K562 (cell line): ENCODE data around the gene RMI1. TPM values are rescaled to one million over a fixed set of nuclear protein-coding genes. Genes with fewer than 3 reads are reported as not detected.

Experiments used
- ATAC-seq: fragments of 200-7000 bp; cut with Tn5 transposase; 3 replicates; pipeline ENCODE4 v1.9.1; 2020; ENCODE audit warnings: moderate library complexity
- BruUV-seq: library from RNA; stranded (reverse); fragments of 400-500 nt; replicated peaks from 2 replicates; lab custom pipeline; 2021; lab: Mats Ljungman, UMichigan
- CTCF ChIA-PET: fragments of 300-600 bp; formaldehyde crosslinking; extraction: SDS; loops from one replicate; lab custom pipeline; 2021; ENCODE audit warnings: low intra/inter-chr PET ratio; lab: Yijun Ruan, JAX
- POLR2A ChIA-PET: fragments of 300-600, 350-650 bp; sonication (Branson Sonifier 250); formaldehyde crosslinking; extraction: SDS; loops from one replicate; lab custom pipeline; 2021; ENCODE audit warnings: antibody characterized with exemption, inconsistent platforms; lab: Yijun Ruan, JAX
- DNase-seq, 4 experiments: peaks; one replicate each; pipeline versions ENCODE4 v3.0.0 to v3.0.0-alpha.2; 2011 to 2018; ENCODE audit warnings: low spot score in 3 of 4, mixed read lengths in 3 of 4; ENCODE audit errors: extremely low read depth in 1 of 4
- FAIRE-seq: peaks from 2 replicates; lab custom pipeline; 2011; peaks lifted over from hg19 to GRCh38; lab: Jason Lieb, UNC
- H2AFZ ChIP-seq: 2 replicates; pipeline ENCODE4 v1.6.0; 2011; ENCODE audit warnings: low read depth, low read length, control low read depth, inconsistent platforms
- H3K27ac ChIP-seq: fragments of 200-600 bp; 3 replicates; pipeline ENCODE4 v1.8.0; 2011; ENCODE audit warnings: low read depth, mild to moderate bottlenecking, control low read depth, inconsistent platforms, low read length, moderate library complexity, mixed read lengths; ENCODE audit errors: extremely low read depth
- H3K27me3 ChIP-seq, 2 experiments: fragments of 300-600 bp in 1 of 2; 2 replicates in 1 of 2; 3 replicates in 1 of 2; pipeline versions ENCODE4 v1.6.0 to v1.8.0; 2011; ENCODE audit warnings: inconsistent platforms in 2 of 2, low read length in 2 of 2, mild to moderate bottlenecking in 1 of 2, mixed read lengths in 1 of 2, moderate library complexity in 1 of 2; ENCODE audit not compliant: control insufficient read depth in 2 of 2, insufficient read depth in 2 of 2
- H3K36me3 ChIP-seq: fragments of 300-600 bp; 3 replicates; pipeline ENCODE4 v1.8.0; 2011; ENCODE audit warnings: mild to moderate bottlenecking, low read length, inconsistent platforms; ENCODE audit not compliant: control insufficient read depth, insufficient read depth
- H3K4me1 ChIP-seq, 2 experiments: fragments of 200-600 bp in 1 of 2; replicated peaks in 1 of 2; 2 replicates in 1 of 2; 3 replicates in 1 of 2; pipeline versions ENCODE4 v1.5.1 to v1.8.0; 2011; ENCODE audit warnings: inconsistent platforms in 2 of 2, low read length in 2 of 2, mild to moderate bottlenecking in 1 of 2, mixed read lengths in 1 of 2, moderate library complexity in 1 of 2; ENCODE audit not compliant: control insufficient read depth in 2 of 2, insufficient read depth in 2 of 2
- H3K4me2 ChIP-seq: 2 replicates; pipeline ENCODE4 v1.6.1; 2011; ENCODE audit warnings: low read length, control low read depth, inconsistent platforms, mixed read lengths; ENCODE audit not compliant: insufficient read depth
- H3K4me3 ChIP-seq: fragments of 200-600 bp; sonication (generic), shearing (Covaris generic); 2 replicates; pipeline ENCODE4 v1.5.1; 2016; ENCODE audit warnings: control low read depth, inconsistent platforms
- H3K79me2 ChIP-seq: fragments of 200-600 bp; 3 replicates; pipeline ENCODE4 v1.8.0; 2011; ENCODE audit warnings: low read length, inconsistent platforms; ENCODE audit not compliant: control insufficient read depth, insufficient read depth
- H3K9ac ChIP-seq, 2 experiments: 2 replicates each; pipeline versions ENCODE4 v1.6.0 to v1.6.1; 2011; ENCODE audit warnings: low read depth in 2 of 2, low read length in 2 of 2, control low read depth in 1 of 2, inconsistent platforms in 1 of 2, mild to moderate bottlenecking in 1 of 2, mixed read lengths in 1 of 2; ENCODE audit not compliant: insufficient read depth in 1 of 2
- H3K9me1 ChIP-seq: one replicate; pipeline ENCODE4 v1.6.0; 2011; ENCODE audit warnings: inconsistent platforms, mild to moderate bottlenecking, low read length, moderate library complexity; ENCODE audit not compliant: control insufficient read depth, insufficient read depth
- H3K9me3 ChIP-seq: replicated peaks from 2 replicates; pipeline ENCODE4 v1.5.1; 2011; ENCODE audit warnings: low read depth, low read length, inconsistent platforms; ENCODE audit not compliant: control insufficient read depth, insufficient read depth
- H4K20me1 ChIP-seq: replicated peaks from 2 replicates; pipeline ENCODE4 v1.6.1; 2011; ENCODE audit warnings: low read length, inconsistent platforms, mixed read lengths; ENCODE audit not compliant: control insufficient read depth, insufficient read depth
- CBFA2T2 ChIP-seq: fragments of 450-650 bp; conservative IDR thresholded peaks from 2 replicates; pipeline ENCODE4 v1.6.1; 2017; ENCODE audit warnings: mild to moderate bottlenecking
- CEBPB ChIP-seq: fragments of 450-650 bp; IDR thresholded peaks from 2 replicates; pipeline ENCODE4 v1.6.1; 2016; ENCODE audit warnings: missing genetic modification characterization, missing compliant biosample characterization
- RAD51 ChIP-seq: fragments of 450-650 bp; IDR thresholded peaks from 2 replicates; pipeline ENCODE4 v1.7.1; 2016; ENCODE audit warnings: low read depth, mild to moderate bottlenecking, borderline replicate concordance
- STAG1 ChIP-seq: sonication (generic); formaldehyde crosslinking; IDR thresholded peaks from 2 replicates; pipeline ENCODE4 v1.5.0; 2020; ENCODE audit warnings: missing genetic modification reagents, borderline replicate concordance
- TFE3 ChIP-seq: fragments of 450-650 bp; formaldehyde crosslinking; IDR thresholded peaks from 2 replicates; pipeline ENCODE4 v1.4.0; 2020; ENCODE audit warnings: mild to moderate bottlenecking, mixed read lengths
- TOE1 ChIP-seq, 2 experiments: fragments of 450-650 bp in 1 of 2; sonication (generic) in 1 of 2; formaldehyde crosslinking in 1 of 2; IDR thresholded peaks; 2 replicates each; pipeline versions ENCODE4 v1.7.1 to v1.8.0; 2016 to 2022; ENCODE audit warnings: borderline replicate concordance in 2 of 2, mild to moderate bottlenecking in 2 of 2, antibody characterized with exemption in 1 of 2, inconsistent platforms in 1 of 2, low read depth in 1 of 2, missing genetic modification reagents in 1 of 2, moderate library complexity in 1 of 2
- USF2 ChIP-seq: sonication (generic); formaldehyde crosslinking; IDR thresholded peaks from 2 replicates; pipeline ENCODE4 v1.5.0; 2020; ENCODE audit warnings: missing genetic modification reagents
- ZNF561 ChIP-seq: fragments of 450-650 bp; formaldehyde crosslinking; conservative IDR thresholded peaks from 2 replicates; pipeline ENCODE4 v1.4.0; 2020; ENCODE audit warnings: mild to moderate bottlenecking, moderate library complexity
- WGBS: fragments of 100-300 bp; shearing (Covaris generic); methylation state at CpG from one replicate; pipeline ENCODE4 v1.1.6; 2016; ENCODE audit warnings: low coverage, mixed read lengths; ENCODE audit not compliant: insufficient coverage; ENCODE audit errors: missing lambda C conversion rate; 5-methylcytosine and 5-hydroxymethylcytosine counted together
- in situ Hi-C: fragments of 300-500 bp; cut with MboI; formaldehyde crosslinking; loops from 4 replicates; pipeline ENCODE4 v1.15.0; 2018; ENCODE audit warnings: inconsistent platforms, mixed read lengths
- intact Hi-C: fragments of 100-400 bp; cut with micrococcal nuclease; formaldehyde crosslinking; loops from 2 replicates; pipeline ENCODE4 v1.14.2; 2022
- polyA plus RNA-seq, 8 experiments: library from polyadenylated mRNA; depleted of rRNA in 4 of 8; stranded (reverse) in 5 of 8; unstranded in 3 of 8; fragments of >200 nt; fragmentation: Nextera tagmentation in 2 of 8; fragmentation: Illumina TruSeq in 1 of 8; extraction: Ambion mirVana in 2 of 8; extraction: Trizol in 1 of 8; gene quantifications; 2 replicates each; pipeline versions ENCODE4 v1.2.1 to v1.2.3, GENCODE V29; 2011 to 2014; ENCODE audit warnings: inconsistent platforms in 1 of 8, missing spikeins in 1 of 8
- total RNA-seq, 7 experiments: library from RNA; depleted of rRNA in 6 of 7; stranded (reverse); fragments of >200 nt in 6 of 7; fragmentation: Illumina TruSeq in 2 of 7; extraction: Trizol in 2 of 7; gene quantifications; 2 replicates each; pipeline versions ENCODE4 v1.2.1 to v1.2.3, GENCODE V29; 2011 to 2021; ENCODE audit warnings: low replicate concordance in 1 of 7
- TF ChIP-seq, protein P1 (sequence below): fragments of 450-650 bp; IDR thresholded peaks from 2 replicates; pipeline ENCODE4 v1.6.1; 2016; ENCODE audit warnings: low read depth, mild to moderate bottlenecking, moderate library complexity

Gene RMI1
- total and polyA plus RNA-seq, 9 of the 15 experiments (the other 6 are each of a cell fraction or from before 2014, with no cell fraction given) = 3.0 to 17.4 (median 10.6) TPM

DNA sequence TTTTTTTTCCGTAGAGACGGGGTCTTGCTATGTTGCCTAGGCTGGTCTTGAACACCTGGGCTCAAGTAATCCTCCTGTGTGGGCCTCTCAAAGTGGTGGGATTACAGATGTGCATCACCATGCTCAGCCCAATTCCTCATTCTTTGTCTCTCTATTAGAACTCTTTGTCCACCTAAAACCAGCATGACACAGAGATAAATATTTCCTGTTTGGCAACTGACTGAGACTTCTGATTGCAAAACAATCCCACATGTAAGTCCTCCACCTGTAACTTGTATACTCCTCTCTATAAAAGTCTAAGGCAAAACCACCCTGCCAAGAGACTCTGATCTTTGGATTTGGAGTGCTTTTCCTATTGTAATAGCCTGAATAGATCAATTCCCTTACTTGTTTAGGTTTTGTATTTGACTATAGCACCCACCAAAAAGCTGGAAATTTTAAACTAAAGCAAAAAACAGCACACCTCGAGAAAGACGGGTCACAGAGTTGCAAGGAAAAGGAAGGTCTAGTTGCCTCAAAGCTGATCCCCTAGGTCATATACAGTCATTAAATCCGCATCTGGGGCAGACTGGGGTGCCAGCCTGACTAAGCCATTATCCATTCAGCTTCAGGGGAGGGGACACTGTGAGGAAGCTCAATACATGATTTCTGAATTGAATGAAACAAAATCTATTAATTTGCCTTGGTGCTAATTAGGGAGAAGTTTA, 45.9 kb upstream of the RMI1 start:
- Histone ChIP-seq H3K9ac (no peak overlapping the region), H4K20me1 (no peaks in the 10 kb centered on the region), H3K9me1 (no peaks in the 10 kb centered on the region), H3K36me3 (peaks cover 16% of the 10 kb centered on the region; the same call in 1 of the 3 replicates), H3K9me3 (no peaks in the 10 kb centered on the region), H3K79me2 (no peaks in the 10 kb centered on the region), H3K4me2 (no peak overlapping the region), H3K27ac (no peak overlapping the region), H2AFZ (no peak overlapping the region), H3K27me3 (no peaks in the 10 kb centered on the region), H3K4me1 (no peaks in the 10 kb centered on the region), H3K4me3 (no peak overlapping the region)
- DNase-seq (no peak), FAIRE-seq (no peak), ATAC-seq (no peak)
- in situ Hi-C loops = loop anchor here (5.0 kb wide), 1 partner anchor 328 kb away; no protein-coding TSS in a partner anchor
- intact Hi-C loops = no loop called here
- TF ChIP-seq CEBPB (tag) (peak; percentile 26; the same call in 1 of the 2 replicates), STAG1 (CRISPR knock-in tag) (no peak)
- POLR2A ChIA-PET = interaction anchor here (0.6 to 0.7 kb wide), 2 partner anchors 22 to 60 kb away, joined by 3 read pairs; a partner anchor contains a TSS
- CTCF ChIA-PET = no interaction called here
- 23% methylated on average over 3 of the region's 5 CpGs for WGBS
- no TSS peak for BruUV-seq

DNA sequence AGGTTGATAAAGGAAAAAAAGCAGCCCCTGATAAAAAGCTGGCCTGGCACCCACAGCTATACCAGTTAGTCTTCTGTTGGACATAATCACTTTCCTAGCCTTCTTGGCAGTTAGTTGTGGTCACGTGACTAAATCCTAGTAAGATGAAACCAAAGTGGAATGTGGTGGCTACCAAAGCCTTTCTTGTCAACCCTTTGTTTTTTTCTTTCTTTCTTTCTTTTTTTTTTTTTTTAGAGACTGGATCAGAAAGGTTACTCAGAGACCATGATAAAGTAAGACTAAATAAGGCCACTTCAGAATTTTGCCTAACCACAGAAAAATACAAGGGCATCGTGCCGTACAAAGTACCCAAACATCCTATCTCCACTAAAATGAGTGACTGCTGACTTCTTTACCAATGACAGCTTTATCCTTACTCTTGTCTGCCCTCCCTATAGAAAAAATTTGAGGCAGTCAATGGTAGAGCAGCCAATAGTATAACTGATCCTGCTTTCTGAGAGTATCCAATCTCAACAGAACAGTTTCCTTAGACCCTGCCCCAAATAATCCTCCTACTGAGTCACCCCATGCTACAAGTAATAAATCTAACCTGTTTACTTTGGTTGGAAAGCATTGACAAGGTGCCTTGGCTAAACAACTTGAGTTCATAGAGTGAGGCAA, 45.2 kb upstream of the RMI1 start:
- no peaks in the 10 kb centered on the region for H3K4me1 ChIP-seq
- FAIRE-seq (no peak), ATAC-seq (no peak), DNase-seq (no peak)
- ChIA-PET POLR2A (interaction anchor here (0.7 kb wide), 1 partner anchor 21 kb away, joined by 3 read pairs; a partner anchor contains a TSS), CTCF (no interaction called here)
- H3K9me1 ChIP-seq = no peaks in the 10 kb centered on the region
- peaks cover 23% of the 10 kb centered on the region; the same call in 1 of the 3 replicates for H3K36me3 ChIP-seq
- 33% methylated on average over 3 of the region's 3 CpGs for WGBS
- no peak overlapping the region for H2AFZ ChIP-seq
- H4K20me1 ChIP-seq = no peaks in the 10 kb centered on the region
- no peak overlapping the region for H3K27ac ChIP-seq
- in situ Hi-C loops (loop anchor here (5.0 kb wide), 1 partner anchor 327 kb away; no protein-coding TSS in a partner anchor), intact Hi-C loops (no loop called here)
- H3K4me3 ChIP-seq = no peak overlapping the region
- no peak overlapping the region for H3K4me2 ChIP-seq
- no peaks in the 10 kb centered on the region for H3K27me3 ChIP-seq
- no peaks in the 10 kb centered on the region for H3K79me2 ChIP-seq
- BruUV-seq = no TSS peak
- no peak overlapping the region for H3K9ac ChIP-seq
- H3K9me3 ChIP-seq = no peaks in the 10 kb centered on the region
- TF ChIP-seq CBFA2T2 = peak; percentile 57
- TF ChIP-seq ZNF561 (CRISPR knock-in tag) = no peak
- peak; percentile 89 for TF ChIP-seq TFE3 (CRISPR knock-in tag)
- TF ChIP-seq, protein P1, sequence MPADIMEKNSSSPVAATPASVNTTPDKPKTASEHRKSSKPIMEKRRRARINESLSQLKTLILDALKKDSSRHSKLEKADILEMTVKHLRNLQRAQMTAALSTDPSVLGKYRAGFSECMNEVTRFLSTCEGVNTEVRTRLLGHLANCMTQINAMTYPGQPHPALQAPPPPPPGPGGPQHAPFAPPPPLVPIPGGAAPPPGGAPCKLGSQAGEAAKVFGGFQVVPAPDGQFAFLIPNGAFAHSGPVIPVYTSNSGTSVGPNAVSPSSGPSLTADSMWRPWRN = no peak
- peak; percentile 23; the same call in 1 of the 2 replicates for TF ChIP-seq USF2 (CRISPR knock-in tag)
- TF ChIP-seq RAD51 = peak; percentile 92
- peak; percentile 86 for TF ChIP-seq TOE1 (IDR thresholded peaks at IDR 0.05; ENCODE audit: borderline replicate concordance)
- no peak for TF ChIP-seq TOE1 (CRISPR knock-in tag; IDR thresholded peaks at IDR 0.05; ENCODE audit: borderline replicate concordance, low read depth)
